Upper lobe of right lung (tissue), 1 donor: Measurements from ENCODE around the gene RAB7B. TPM values are rescaled to one million over a fixed set of nuclear protein-coding genes. Genes with fewer than 3 reads are reported as not detected.

Experiments used
- ATAC-seq: fragments of 200-7000 bp; cut with Tn5 transposase; one replicate; pipeline ENCODE4 v1.9.1; 2020; ENCODE audit warnings: mild to moderate bottlenecking, moderate library complexity
- DNase-seq: peaks from one replicate; pipeline ENCODE4 v3.0.0-alpha.2; 2020
- H3K27ac ChIP-seq: fragments of 200-600 bp; one replicate; pipeline ENCODE4 v1.8.0; 2022
- H3K27me3 ChIP-seq: fragments of 200-600 bp; one replicate; pipeline ENCODE4 v1.8.0; 2022; ENCODE audit warnings: mild to moderate bottlenecking
- H3K36me3 ChIP-seq: fragments of 200-600 bp; one replicate; pipeline ENCODE4 v1.8.0; 2022
- H3K4me1 ChIP-seq: fragments of 200-600 bp; one replicate; pipeline ENCODE4 v1.8.0; 2022
- H3K4me3 ChIP-seq: fragments of 200-600 bp; one replicate; pipeline ENCODE4 v1.8.0; 2022; ENCODE audit warnings: mild to moderate bottlenecking
- H3K9me3 ChIP-seq: fragments of 200-600 bp; one replicate; pipeline ENCODE4 v1.8.0; 2022
- intact Hi-C: fragments of 100-400 bp; cut with DNase I; formaldehyde crosslinking; loops from one replicate; pipeline ENCODE4 v1.11.0; 2022
- total RNA-seq: library from RNA; stranded (reverse); fragmentation: NEBNext Ultra II Directional; extraction: Animal tissue kit (Norgen Biotek cat#: 25700); gene quantifications from one replicate; pipeline ENCODE4 v1.2.1, GENCODE V29; 2021
- TF ChIP-seq, protein P1 (sequence below): fragments of 200-600 bp; IDR thresholded peaks from one replicate; pipeline ENCODE4 v1.8.0; 2022; ENCODE audit warnings: antibody characterized with exemption
- donor health status: DM: no; HTN: yes; CAD: no; lungs with severe emphysema.

The RAB7B gene
- total RNA-seq, 1 donor from 2014 or later, result 7.0 TPM

DNA sequence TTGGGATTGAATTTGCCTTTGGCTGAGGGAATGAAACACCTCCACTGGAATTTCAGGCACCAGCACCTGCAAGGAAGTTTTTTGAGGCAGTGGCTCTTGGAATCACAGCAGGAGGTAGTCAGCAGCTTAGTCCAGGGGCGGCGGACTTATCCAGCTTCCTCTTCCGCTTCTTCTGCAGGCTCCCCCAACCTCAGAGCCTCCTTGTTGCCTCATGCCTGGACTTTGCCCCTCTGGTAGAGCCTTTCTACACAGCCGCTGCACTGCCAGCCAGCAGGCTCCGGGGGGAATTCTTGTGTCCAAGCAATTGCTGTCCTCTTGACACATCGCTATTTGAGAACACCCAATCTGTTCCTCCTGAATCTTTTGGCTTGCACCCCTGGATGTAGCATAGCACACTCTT is 45.4 kb upstream of the RAB7B start:
- no peak for DNase-seq
- TF ChIP-seq, protein P1, sequence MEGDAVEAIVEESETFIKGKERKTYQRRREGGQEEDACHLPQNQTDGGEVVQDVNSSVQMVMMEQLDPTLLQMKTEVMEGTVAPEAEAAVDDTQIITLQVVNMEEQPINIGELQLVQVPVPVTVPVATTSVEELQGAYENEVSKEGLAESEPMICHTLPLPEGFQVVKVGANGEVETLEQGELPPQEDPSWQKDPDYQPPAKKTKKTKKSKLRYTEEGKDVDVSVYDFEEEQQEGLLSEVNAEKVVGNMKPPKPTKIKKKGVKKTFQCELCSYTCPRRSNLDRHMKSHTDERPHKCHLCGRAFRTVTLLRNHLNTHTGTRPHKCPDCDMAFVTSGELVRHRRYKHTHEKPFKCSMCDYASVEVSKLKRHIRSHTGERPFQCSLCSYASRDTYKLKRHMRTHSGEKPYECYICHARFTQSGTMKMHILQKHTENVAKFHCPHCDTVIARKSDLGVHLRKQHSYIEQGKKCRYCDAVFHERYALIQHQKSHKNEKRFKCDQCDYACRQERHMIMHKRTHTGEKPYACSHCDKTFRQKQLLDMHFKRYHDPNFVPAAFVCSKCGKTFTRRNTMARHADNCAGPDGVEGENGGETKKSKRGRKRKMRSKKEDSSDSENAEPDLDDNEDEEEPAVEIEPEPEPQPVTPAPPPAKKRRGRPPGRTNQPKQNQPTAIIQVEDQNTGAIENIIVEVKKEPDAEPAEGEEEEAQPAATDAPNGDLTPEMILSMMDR, result no peak
- Histone ChIP-seq H3K4me1 (no peaks in the 10 kb centered on the region), H3K27me3 (no peaks in the 10 kb centered on the region), H3K9me3 (no peaks in the 10 kb centered on the region), H3K4me3 (no peak overlapping the region), H3K27ac (no peak overlapping the region), H3K36me3 (no peaks in the 10 kb centered on the region)
- intact Hi-C loops, result no loop called here
- ATAC-seq, result peak; percentile 86

DNA sequence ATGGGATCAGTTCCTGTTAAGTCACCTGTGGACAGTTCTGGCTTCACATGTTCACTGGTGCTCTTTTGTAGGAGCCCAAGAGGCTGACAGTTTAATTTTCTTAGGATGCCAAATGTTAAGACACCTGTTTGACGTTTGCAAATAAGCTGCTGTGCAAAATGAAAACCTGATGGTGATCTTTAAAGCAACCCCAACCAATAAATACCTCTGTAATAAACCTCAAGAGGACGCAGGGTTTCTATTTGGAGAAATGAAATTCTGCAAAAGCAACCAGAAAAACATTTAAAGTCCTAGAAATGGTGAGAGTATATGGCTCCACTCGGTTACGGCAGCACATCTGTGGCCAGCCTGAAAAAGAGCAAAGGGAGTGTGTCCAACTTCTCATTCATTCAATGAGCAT is 44.1 kb upstream of the RAB7B start:
- Histone ChIP-seq H3K36me3 (no peaks in the 10 kb centered on the region), H3K27me3 (no peaks in the 10 kb centered on the region), H3K9me3 (no peaks in the 10 kb centered on the region), H3K4me3 (no peak overlapping the region), H3K4me1 (no peaks in the 10 kb centered on the region), H3K27ac (no peak overlapping the region)
- intact Hi-C loops, result no loop called here
- no peak for DNase-seq
- ATAC-seq, result no peak
- TF ChIP-seq, protein P1, result no peak

DNA sequence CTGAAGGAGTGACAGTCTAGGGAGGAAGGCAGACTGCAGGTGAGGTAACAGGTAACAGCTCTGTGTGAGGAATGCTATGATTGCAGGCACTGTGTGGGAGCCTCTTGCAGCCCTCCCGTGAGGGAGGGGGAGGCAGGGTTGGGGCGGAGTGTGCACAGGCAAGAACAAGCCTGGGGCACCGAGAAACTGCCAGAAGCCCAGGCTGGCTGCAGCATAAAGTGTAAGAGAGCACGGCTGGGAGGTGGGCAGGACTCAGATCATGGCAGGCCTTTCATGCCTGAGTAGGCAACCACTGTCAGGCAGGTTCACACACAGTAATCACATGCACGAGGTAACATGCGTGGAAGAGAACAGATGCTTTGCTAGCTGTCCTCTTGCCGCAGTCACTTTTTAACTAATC is 38.4 kb upstream of the RAB7B start:
- DNase-seq (no peak), ATAC-seq (peak; percentile 62)
- TF ChIP-seq, protein P1, result no peak
- Histone ChIP-seq H3K4me1 (no peaks in the 10 kb centered on the region), H3K27ac (no peak overlapping the region), H3K4me3 (no peak overlapping the region), H3K36me3 (no peaks in the 10 kb centered on the region), H3K27me3 (no peaks in the 10 kb centered on the region), H3K9me3 (no peaks in the 10 kb centered on the region)
- intact Hi-C loops, result no loop called here

DNA sequence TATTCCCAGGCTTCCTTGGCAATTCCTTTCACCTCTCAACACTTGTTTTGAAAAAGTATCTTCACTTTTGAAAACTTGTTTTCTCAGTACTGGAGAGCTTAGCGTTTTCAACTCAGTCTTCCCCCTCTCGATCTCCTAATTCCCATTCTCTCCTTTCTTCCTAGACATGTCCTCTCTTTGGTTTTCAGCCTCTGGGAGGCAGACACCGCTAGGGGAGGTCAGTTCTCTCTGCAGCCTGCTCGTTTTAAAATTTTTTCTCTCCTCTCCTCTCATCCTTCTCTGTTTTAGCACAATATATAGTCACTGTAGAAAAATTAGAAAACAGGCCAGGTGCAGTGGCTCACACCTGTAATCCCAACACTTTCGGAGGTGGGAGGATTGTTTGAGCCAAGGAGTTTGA is 37.1 kb upstream of the RAB7B start:
- Histone ChIP-seq H3K27me3 (no peaks in the 10 kb centered on the region), H3K36me3 (no peaks in the 10 kb centered on the region), H3K4me3 (no peak overlapping the region), H3K27ac (no peak overlapping the region), H3K9me3 (no peaks in the 10 kb centered on the region), H3K4me1 (no peaks in the 10 kb centered on the region)
- TF ChIP-seq, protein P1, result no peak
- DNase-seq, result no peak
- no peak for ATAC-seq
- intact Hi-C loops, result no loop called here

DNA sequence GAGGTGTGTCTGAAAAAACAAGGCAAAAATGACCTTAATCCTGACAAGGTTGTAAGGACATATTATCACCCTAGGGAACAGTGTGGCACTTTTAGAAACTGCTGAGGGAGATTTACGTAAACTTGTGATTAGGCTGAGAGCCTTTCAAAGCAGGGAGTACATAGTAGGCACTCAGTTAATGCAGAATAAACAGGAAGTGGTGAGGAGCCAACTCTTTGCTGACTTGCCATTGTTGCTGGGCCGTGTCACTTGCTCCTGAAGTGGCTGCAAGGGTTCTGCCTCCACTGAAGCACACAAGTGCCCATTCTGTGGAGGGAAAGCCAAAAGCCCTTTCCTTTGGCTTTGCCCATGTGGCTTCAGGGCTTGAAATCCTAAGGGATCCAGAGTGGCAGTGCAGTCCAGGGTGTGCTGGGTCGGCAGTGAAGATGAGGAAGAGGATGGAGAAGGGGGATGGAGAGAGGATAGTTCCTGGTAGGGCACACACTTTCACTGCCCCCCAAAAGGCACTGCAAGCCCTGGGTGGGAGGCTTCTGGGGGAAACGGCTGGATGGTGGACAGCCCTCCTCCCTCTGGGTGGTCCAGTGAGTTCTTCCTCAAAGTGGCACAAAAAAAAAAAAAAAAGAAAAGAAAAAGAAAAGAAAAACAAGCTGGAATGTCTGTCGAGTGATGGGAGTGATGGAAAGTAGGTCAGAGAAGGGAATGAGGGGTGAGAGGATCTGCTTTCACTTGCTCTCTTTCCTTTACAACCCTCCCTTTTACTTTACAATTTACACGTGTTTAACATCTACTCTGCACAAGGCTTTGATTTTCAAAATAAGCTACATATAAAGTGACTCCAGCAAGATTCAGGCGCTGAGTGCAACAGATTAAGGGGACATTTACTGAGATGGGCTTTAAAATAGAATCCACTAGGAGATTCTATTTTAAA is 36.1 kb upstream of the RAB7B start:
- TF ChIP-seq, protein P1, result no peak
- ATAC-seq, result peak; percentile 38
- no peak for DNase-seq
- Histone ChIP-seq H3K27ac (no peak overlapping the region), H3K27me3 (no peaks in the 10 kb centered on the region), H3K9me3 (no peaks in the 10 kb centered on the region), H3K36me3 (no peaks in the 10 kb centered on the region), H3K4me3 (no peak overlapping the region), H3K4me1 (no peaks in the 10 kb centered on the region)
- intact Hi-C loops, result no loop called here
